GM19043 (cell line): ENCODE data around the gene MYL3.
"Not testable (repeated sequence)": the region's sequence is repeated elsewhere in the genome, so short reads cannot be mapped to it uniquely, and the experiment has no call there.

ENCODE experiments used
- ATAC-seq: cut with Tn5 transposase; IDR thresholded peaks from one replicate; pipeline ENCODE4 v1.9.1; 2021; ENCODE audit warnings: low read depth; ENCODE audit not compliant: unreplicated experiment

The MYL3 gene

GRCh38 chr3:46863261-46863782, at the start of gene MYL3:
MYL3 (minus strand) TSS chr3:46863444; CDS start chr3:46863390, 54 bp downstream.
- no peak for ATAC-seq

- ATAC-seq = no peak
Measured at GRCh38 chr3:46912986-46913385, 49.7 kb upstream of the MYL3 start.

GRCh38 chr3:46910914-46911313, 47.7 kb upstream of the MYL3 start:
- not testable (repeated sequence) for ATAC-seq

DNA sequence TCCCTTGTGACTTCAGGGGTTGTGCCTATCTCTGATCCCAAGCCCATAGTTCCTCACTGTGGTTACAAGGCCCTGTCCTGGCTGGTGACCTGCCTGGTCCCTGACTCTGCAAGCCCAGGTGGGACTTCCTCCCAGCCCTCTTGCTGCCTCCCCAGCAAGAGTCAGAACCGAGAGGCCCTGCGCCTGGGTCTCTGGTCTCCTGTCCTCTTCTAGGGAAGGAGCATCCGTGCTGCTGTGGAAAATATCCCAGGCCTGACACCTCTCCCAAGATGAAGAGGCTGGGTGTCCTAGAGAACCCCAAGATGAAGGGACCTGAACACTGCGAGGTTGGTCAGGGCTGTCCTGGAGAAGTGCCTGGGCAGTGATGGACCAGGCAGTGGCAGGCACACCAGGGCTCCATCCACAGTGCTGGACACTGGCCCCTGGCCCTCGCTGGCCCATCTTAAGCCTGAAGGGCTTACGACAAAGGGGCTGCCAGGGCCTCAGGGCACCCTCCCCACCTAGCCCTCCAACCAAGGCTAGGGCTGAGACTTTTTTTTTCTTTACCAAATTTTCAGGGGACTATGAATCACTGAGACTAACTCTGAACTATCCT, 47.0 kb upstream of the MYL3 start:
- no peak for ATAC-seq

GRCh38 chr3:46909535-46910161, 46.4 kb upstream of the MYL3 start:
- no peak for ATAC-seq

DNA sequence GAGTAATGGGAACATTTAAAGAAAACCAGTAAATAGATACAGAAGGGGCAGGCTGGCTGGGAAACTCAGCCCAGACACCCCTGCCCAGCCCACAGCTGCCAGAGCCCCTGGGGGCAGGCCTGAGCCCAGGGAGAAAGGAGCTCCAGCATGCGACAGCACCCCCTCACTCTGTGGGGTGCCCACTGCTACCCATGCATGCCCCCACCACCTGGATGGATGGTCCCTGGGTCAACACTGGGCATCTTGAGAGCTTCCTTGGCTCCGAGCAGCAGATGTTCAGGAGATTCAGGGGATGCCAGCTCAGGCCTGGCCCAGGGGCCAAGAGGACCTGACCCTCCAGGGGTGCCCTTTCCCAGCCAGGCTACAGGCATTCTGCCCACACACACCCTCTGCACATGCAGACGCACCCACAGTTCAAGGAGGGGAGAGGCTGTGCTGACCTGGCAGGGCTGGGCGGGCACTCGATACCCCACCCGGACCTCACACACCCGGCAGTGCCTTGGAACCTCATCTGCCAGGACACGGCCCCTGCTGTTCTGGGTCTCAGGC, 45.8 kb upstream of the MYL3 start:
- ATAC-seq = no peak

DNA sequence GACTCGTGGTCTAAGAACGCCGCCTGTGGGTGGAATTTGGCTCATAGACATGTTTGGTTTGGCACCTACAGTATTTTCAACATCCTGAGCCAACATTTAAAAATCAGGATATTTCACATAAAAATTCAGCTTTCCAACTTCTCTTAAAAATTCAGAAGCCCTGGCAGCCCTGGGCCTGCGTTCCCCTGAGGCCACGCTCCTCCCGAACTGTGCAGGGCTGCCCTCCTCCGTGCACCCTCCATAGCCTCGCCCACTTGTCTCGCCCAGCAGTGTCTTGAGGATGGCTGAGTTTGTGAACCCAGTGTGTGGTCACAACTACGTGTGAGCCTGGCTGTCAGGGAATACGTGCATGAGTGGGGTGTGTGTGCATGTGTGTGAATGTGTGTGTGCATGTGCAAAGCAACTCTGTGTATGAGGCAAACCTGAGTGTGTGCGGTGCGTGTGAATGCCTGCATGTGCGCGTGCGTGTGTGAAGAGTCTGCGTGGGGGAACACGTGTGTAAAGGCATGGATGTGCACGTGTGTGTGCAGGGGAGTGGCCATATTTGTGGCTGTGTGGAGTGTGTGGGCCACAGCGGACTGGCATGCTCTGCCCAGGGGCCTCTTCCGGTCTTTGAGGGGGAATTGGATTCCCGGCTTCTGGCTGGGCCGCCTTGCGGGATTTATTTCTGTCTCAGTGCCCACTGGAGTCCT, 45.2 kb upstream of the MYL3 start:
- ATAC-seq = no peak

- ATAC-seq = no peak
Measured at GRCh38 chr3:46907960-46908293, 44.7 kb upstream of the MYL3 start.

DNA sequence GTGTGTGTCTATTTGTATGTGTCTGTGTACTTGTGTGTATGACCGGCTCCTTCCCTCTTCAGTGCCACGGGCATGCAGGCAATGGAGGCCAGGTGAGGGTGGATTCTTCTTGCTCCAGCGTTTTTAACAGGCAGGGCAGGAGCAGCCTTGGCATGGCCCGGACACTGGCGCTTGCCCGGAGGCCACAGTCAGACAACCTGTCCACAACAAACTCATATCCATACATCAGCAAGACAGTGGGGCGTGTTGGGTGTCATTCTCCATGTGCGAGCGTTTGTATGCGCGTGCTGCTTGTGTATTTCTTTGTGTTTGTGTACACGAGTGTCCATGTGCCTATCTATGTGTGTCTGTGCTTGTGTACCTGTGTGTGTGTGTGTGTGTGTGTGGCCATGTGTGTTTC, 44.0 kb upstream of the MYL3 start:
- no peak for ATAC-seq

- ATAC-seq = no peak
Measured at GRCh38 chr3:46906471-46907058, 43.3 kb upstream of the MYL3 start.

GRCh38 chr3:46905661-46906451, 42.6 kb upstream of the MYL3 start:
- no peak for ATAC-seq

DNA sequence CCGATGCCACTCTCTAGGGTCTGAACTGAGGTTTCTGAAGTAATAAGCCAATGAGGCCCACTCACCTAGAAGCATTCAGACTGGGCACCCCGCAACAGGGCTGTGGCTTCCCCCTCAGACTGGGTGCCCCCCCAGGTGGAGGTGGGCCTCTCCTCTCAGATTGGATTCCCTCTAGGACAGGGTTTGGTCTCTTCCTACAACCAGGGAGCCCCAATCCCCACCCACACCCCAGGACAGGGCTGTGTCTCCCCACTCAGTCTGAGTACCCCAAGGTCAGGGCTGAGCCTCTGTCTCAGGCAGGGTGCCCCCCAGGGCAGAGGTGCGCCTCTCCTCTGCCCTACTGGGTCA, 41.9 kb upstream of the MYL3 start:
- no peak for ATAC-seq

DNA sequence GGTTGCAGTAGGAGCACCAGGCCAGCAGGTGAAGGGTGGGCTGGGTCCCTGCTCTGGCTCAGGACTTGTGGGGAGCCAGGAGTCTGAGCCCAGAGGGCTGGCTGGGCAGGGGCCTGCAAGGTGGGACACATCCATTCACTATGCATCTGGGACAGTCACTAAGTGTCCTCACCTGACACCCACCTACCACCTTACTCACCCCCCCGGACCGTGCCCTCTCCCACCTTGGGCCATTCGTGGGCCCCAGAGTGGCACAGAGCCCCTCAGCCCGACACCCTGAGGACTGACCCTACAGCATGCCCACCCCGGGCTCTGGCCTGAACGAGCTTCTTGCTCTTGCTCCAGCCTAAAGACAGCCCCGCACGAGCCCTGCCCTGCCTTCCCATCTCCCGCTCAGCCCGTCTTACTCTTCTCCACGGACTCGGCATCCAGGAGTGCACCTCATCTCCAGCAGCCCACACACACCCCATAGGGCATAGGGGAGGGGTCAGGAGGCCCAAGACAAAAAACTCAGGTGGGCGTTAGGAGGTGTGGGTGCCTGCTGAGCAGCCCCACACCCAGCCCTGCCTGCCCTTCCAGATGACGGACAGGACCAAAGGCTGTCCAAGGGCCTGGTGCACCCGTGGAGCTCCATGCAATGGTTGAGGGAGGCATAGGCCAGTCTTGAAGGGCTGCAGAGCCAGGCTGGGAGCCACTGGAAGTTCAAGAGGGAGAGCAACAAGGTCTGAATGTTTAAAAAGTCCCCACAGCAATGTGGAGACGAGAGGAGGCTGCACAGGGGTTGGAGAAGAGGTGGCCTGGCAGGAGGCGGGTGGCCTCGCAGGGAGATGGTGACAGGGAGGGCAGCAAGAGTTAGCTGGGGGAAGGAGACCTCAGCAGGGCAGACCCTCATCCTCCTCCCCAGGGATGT, 41.3 kb upstream of the MYL3 start:
- no peak for ATAC-seq

DNA sequence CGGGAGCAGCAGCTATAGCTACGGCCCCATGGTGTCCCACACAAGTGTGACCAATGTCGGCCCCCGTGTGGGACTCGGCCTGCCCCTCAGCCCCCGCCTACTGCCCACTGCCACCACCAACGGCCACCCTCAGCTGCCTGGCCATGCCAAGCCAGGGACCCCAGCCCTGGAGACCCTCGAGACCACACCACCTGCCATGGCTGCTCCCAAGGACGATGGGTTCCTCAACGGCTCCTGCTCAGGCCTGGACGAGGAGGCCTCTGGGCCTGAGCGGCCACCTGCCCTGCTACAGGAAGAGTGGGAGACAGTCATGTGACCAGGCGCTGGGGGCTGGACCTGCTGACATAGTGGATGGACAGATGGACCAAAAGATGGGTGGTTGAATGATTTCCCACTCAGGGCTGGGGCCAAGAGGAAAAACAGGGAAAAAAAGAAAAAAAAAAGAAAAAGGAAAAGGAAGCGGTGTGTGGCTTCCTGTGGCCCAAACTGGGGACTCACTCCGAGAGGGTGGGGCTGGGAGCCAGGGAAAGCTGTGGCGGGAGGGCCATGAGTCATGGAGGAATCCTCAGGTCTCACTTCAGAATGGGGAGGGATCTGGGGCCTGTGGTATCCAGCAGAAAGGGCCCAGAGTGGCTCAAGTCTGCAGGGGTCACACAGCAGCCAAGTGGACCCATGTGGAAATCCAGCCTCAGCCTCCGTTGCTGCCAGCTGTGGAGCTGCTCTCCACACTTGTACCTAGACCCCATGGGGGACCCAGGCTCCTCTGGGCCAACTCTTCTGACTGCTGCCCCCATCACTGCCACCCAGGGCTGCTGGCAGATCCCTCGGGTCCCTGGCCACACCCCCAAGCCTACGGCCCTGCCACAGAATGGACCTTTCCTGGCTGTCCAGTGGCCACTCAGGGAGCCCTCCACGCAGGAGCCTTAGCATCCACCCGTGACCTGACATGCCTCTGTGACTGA, 40.4 kb upstream of the MYL3 start:
- no peak for ATAC-seq

DNA sequence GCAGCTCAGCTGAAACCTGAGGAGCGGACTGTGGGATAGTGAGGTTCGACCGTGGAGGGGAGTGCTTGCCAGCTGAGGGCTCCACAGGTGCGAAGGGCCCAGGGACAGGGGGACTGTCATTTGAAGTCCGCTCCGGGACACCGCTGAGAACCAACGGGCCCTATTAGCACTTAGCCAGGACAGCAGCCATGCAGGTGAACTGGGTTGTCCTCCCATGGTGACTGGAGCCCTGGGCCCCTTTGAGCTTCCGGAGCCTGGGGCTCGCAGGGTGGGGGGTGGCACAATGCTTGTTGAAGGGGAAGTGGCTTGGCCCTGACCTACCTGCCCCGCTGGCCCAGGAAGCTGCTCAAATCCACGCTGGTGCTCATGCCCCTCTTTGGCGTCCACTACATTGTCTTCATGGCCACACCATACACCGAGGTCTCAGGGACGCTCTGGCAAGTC, 39.0 kb upstream of the MYL3 start:
- ATAC-seq = no peak

GRCh38 chr3:46901591-46902187, 38.4 kb upstream of the MYL3 start:
- ATAC-seq = no peak

DNA sequence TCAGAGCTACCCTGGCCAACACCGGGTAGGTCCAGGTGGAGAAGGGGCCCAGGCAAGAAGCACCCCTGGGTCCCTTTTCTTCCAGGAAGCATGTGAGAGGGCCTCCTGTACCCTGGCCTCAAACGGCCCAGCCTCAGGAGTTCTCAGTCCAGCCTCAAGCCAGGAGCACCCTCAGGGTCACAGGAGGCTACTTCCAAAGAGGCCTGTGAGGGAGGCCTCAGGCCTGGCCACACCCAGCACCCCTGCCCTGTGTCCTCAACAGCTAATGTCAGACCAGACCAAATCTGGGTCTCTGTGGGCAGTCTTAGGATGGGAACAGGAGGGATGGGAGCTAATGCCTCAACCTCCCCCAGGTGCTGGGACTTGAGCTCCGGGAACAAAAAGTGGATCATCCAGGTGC, 37.8 kb upstream of the MYL3 start:
- ATAC-seq = no peak

DNA sequence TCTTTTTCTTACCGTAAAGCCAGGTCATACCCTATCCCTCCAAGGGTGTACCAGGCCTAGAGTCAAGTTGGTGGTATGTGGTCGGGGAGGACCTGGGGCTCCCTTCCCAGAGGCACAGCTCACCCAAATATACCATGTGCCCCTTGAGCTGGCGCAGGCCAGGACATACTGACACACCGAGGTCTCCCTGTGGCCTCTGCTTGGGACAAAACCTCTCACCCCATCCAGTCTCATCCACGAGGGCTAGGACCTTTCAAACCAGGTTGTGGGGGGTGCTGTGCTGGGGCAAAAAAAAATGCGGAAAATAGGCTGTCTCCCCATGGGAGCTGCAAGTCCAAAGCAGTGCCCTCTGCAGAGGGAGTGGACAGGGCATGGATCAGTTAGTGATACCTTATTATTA, 37.1 kb upstream of the MYL3 start:
- no peak for ATAC-seq
